ENCODE data around the gene NOTCH1.
A peak's percentile ranks its signal among the peaks of the same experiment; 100 is the strongest.

Gene NOTCH1

GRCh38 chr9:136549010-136549980 is 3.4 kb upstream of the NOTCH1 start:
- peak overlapping the region; percentile 76 for H3K27ac ChIP-seq
- no peak for DNase-seq (ENCODE audit: low read depth, low spot score)

- no peak for DNase-seq (ENCODE audit: low read depth, low spot score)
These were observed 1.8 kb upstream of the NOTCH1 start for GRCh38 chr9:136547508-136548215.

GRCh38 chr9:136546697-136547501 is 1.1 kb upstream of the NOTCH1 start:
- DNase-seq (ENCODE audit: low read depth, low spot score) = no peak
- peak overlapping the region; percentile 98 for H3K27ac ChIP-seq

More at GRCh38 chr9:136547508-136548215, 1.8 kb upstream of the NOTCH1 start:
- peak overlapping the region; percentile 98 for H3K27ac ChIP-seq

GRCh38 chr9:136545692-136545964 is 220 bp downstream of the NOTCH1 start:
- H3K27ac ChIP-seq = peak overlapping the region; percentile 98
- no peak for DNase-seq (ENCODE audit: low read depth, low spot score)

DNA sequence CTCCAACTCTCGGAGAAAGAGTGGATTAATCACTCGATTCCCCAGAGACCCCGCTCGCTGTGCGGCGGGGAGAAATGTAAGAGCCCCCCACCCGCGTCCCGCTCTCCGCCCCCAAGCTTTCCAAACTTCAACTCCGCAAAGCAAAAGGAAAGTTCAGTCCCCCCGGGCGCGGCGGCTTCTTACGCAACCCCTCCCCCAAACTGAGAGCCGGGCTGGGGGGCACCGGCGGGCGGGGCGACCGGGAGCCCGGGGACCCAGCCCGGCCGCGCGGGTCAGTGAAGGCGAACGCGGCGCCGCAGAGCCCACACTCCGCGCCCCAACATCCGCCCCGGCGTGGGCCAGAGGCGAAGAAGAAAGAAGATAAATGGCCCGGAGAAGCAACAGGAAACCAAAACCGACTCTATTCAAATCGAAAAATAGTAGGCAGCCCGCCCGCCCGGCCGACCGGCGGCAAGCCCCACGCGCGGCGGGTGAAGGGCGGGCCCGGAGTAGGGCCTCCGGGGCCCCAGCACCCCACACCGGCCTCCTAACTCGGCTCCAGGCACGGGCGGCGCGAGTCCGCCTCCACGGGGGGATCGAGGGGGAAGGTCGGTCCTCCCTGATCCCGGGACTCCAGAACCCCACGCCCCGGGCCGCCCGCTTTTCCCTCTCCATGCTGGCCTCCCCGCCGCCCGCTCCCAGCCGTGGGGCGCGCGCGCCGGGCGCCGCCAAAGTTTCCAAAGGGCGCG is 720 bp downstream of the NOTCH1 start:
- peak overlapping the region; percentile 98 for H3K27ac ChIP-seq

DNA sequence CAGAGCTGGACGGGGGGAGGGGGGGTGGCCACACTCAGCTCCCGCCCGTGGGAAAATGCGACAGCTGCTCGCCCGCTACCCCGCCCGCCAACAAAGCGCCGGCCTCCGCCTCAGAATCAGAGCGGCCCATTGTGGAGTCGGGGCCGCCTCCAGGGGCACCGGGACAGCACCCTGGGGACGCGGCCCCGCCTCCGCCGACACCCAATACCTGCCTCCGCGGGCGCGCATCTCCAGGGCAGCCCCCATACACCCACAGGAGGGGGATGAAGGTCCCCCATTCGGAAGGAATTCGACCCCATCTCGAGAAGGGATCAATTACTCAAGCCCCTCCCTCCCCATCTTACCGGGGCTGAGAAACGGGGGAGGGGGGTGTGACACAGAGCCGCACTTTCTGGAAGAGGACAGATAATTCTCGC is 1.3 kb downstream of the NOTCH1 start:
- no peak for DNase-seq (ENCODE audit: low read depth, low spot score)
- H3K27ac ChIP-seq = peak overlapping the region; percentile 98

More for the DNA sequence above, 720 bp downstream of the NOTCH1 start:
- no peak for DNase-seq (ENCODE audit: low read depth, low spot score)

GRCh38 chr9:136543830-136544547 is 1.9 kb downstream of the NOTCH1 start:
- no peak overlapping the region for H3K27ac ChIP-seq
- DNase-seq (ENCODE audit: low read depth, low spot score) = no peak

DNA sequence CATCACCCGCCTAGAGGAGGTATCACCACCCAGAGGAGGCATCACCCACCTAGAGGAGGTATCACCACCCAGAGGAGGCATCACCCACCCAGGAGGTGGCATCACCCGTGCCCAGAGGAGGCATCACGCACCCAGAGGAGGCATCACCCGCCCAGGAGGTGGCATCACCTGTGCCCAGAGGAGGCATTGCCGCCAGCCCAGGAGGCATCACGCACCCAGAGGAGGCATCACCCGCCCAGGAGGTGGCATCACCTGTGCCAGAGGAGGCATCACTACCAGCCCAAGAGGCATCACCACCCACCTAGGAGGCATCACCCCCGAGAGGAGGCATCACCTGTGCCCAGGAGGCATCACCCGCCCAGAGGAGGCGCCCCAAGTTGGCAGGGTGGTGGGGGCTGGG is 2.6 kb downstream of the NOTCH1 start:
- no peak for DNase-seq (ENCODE audit: low read depth, low spot score)
- no peak overlapping the region for H3K27ac ChIP-seq

DNA sequence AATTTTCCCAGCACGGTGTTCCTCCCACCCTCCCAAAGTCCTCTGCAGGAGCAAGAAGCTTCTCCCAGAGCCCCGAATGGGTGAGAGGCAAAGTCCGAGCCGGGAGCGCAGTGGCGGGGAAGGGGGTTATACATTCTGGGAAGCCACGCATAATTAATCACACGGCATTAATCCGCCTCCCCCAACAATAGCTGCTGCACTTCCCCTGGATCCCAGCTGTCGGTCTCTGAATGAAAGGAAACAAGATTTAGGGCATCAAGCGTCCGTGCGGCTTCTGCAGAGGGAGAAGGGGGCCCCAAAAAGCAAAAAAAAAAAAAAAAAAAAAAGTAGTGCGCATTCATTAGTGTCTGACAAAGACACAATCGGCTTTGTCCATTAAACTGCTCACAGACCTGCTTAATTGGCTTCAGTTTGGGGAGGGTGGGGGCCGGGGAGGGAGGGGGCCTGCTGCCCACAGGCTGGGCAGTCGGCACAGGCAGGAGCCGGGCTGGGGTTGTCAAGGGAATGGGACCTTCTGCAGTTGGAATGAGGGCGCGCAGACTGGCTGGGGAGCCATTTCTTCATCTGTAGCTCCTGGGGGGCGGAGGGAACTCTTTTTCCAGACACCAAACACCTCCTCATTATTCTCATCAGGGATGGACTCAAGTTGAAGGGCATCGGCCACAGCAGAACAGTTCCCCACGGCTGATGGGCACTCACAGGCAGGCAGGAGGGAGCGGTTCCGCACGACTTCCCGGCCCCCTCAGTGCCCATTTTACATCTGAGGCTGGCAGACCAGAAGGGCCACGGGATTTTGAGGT is 3.4 kb downstream of the NOTCH1 start:
- no peak for DNase-seq (ENCODE audit: low read depth, low spot score)
- no peak overlapping the region for H3K27ac ChIP-seq

DNA sequence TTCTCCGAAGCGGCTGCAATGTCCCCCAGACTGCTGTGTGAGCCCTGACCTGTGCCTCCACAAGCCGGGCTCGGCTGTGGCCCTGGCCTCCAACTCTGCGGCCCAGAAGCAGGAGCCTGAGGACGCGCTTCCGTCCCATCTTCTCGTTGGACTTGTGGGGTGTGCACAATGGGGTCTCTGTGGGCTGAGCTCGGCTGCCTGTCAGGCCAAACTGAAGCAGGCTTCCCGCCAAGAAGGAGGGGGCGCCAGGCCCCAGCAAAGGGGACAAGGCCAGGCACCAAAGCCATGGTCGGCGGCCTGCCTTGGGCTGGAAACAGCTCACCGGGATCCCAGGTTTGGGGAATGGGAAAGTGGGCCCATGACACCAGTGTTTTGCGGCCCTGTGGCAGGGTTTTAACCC is 4.1 kb downstream of the NOTCH1 start:
- DNase-seq (ENCODE audit: low read depth, low spot score) = no peak
- no peak overlapping the region for H3K27ac ChIP-seq

GRCh38 chr9:136541179-136541578 is 4.7 kb downstream of the NOTCH1 start:
- DNase-seq (ENCODE audit: low read depth, low spot score) = no peak
- H3K27ac ChIP-seq = peak overlapping the region; percentile 65

GRCh38 chr9:136539427-136540421 is 6.1 kb downstream of the NOTCH1 start:
- DNase-seq (ENCODE audit: low read depth, low spot score) = peak; percentile 40
- H3K27ac ChIP-seq = peak overlapping the region; percentile 65

DNA sequence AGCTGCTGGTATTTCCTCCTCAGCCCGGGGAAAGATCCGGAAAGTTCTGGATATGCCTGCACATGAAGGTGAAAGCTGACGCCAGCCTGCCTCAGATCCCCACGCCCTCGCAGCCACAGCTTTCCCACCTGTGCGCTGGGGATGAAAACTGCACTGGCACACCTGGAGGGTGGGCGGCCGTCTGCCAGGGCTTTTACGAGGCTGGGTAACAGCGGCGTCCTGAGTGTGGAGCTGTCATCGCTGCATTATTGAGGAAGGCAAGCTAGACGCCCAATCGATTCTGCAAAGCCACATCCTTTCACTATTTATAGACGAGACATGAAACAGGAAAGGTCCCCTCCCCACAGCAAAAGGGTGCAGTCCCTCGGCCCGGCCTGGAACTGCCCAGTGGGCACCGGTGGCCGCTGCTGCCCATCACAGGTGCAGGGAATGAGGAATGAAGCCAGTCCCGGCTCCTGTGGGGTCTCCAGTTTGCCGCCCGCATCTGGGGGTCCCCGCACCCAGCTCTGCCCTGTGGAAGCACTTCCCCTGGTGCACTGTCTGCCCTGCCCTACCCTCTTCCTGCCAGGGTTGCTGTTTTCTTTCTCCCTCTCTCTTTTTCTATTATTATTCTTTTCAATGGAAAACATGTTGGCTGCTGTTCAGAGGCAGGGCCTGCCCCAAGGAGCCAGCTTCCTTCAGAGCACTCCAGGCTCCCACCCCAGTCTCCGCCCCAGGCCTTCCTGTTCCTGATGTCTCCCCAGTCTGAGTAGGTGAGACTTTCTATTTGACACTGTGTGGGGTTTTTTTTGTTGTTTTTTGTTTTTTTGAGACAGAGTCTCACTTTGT is 7.0 kb downstream of the NOTCH1 start:
- no peak for DNase-seq (ENCODE audit: low read depth, low spot score)
- H3K27ac ChIP-seq = peak overlapping the region; percentile 65

DNA sequence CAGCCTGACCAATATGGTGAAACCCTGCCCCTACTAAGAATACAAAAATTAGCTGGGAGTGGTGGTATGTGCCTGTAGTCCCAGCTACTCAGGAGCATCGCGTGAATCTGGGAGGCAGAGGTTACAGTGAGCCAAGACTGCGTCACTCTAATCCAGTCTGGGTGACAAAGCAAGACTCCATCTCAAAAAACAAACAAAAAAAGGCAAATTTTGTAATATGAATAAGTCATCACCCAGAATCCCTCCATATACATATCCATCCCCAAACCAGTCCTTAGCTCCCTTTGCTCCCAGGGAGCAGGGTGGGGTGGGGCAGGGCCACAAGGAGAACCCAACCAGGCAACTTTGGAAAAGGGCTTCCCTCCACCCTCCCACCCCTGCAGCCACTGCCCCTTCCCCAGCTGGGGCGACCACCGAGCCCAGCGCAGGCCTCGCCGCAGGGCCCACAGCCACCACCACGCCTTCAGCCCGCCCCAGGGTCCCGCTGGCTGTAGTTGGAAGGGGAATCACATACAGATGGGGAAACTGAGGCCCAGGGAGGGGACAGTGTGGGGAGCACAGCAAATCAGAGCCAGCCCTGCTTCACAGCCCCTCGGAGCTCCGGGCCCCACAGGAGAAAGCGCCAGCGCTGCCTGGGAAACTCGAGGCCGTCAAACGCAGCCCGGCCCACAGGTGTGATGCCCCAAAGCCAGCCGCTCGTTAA is 7.8 kb downstream of the NOTCH1 start:
- DNase-seq (ENCODE audit: low read depth, low spot score) = no peak
- peak overlapping the region; percentile 65 for H3K27ac ChIP-seq

GRCh38 chr9:136537411-136537810 is 8.4 kb downstream of the NOTCH1 start:
- no peak for DNase-seq (ENCODE audit: low read depth, low spot score)
- H3K27ac ChIP-seq = peak overlapping the region; percentile 65

- H3K27ac ChIP-seq = no peak overlapping the region
- DNase-seq (ENCODE audit: low read depth, low spot score) = no peak
These were observed 9.1 kb downstream of the NOTCH1 start for GRCh38 chr9:136536721-136537241.
